Endodermal cell (in vitro differentiated cells): ENCODE results near the gene UQCC2. TPM values are rescaled to one million over a fixed set of nuclear protein-coding genes. Genes with fewer than 3 reads are reported as not detected.

Experiments used
- DNase-seq: peaks from one replicate; pipeline ENCODE4 v3.0.0-alpha.2; 2017
- H3K27ac ChIP-seq: 2 replicates; pipeline ENCODE4 v1.5.1; 2013; ENCODE audit warnings: mild to moderate bottlenecking, low read depth, low read length, moderate library complexity
- H3K27me3 ChIP-seq: 2 replicates; pipeline ENCODE4 v1.6.1; 2013; ENCODE audit warnings: mild to moderate bottlenecking, low read length, moderate library complexity; ENCODE audit not compliant: insufficient read depth, control insufficient read depth, poor library complexity, severe bottlenecking
- H3K36me3 ChIP-seq: 2 replicates; pipeline ENCODE4 v1.7.0; 2013; ENCODE audit warnings: mild to moderate bottlenecking, low read length, moderate library complexity; ENCODE audit not compliant: control insufficient read depth, insufficient read depth
- H3K4me1 ChIP-seq: one replicate; pipeline ENCODE4 v1.7.0; 2013; ENCODE audit warnings: low read length; ENCODE audit not compliant: control insufficient read depth, insufficient read depth
- H3K4me3 ChIP-seq: 2 replicates; pipeline ENCODE4 v1.5.1; 2013; ENCODE audit warnings: mild to moderate bottlenecking, low read length, moderate library complexity
- H3K9ac ChIP-seq: 2 replicates; pipeline ENCODE4 v1.6.1; 2013; ENCODE audit warnings: mild to moderate bottlenecking, low read length, moderate library complexity; ENCODE audit not compliant: poor library complexity, severe bottlenecking; ENCODE audit errors: extremely low read depth
- H3K9me3 ChIP-seq: 2 replicates; pipeline ENCODE4 v1.6.1; 2013; ENCODE audit warnings: mild to moderate bottlenecking, low read length, moderate library complexity; ENCODE audit not compliant: control insufficient read depth
- H3K27ac Mint-ChIP-seq: 2 replicates; pipeline ENCODE4 v1.8.0; 2020; ENCODE audit warnings: mixed read lengths
- H3K27me3 Mint-ChIP-seq: 2 replicates; pipeline ENCODE4 v1.8.0; 2021; ENCODE audit warnings: mild to moderate bottlenecking, mixed read lengths; ENCODE audit not compliant: insufficient read depth
- H3K36me3 Mint-ChIP-seq: 2 replicates; pipeline ENCODE4 v1.8.0; 2020; ENCODE audit warnings: low read depth, mixed read lengths
- H3K4me1 Mint-ChIP-seq: 2 replicates; pipeline ENCODE4 v1.8.0; 2020; ENCODE audit warnings: mixed read lengths
- H3K4me3 Mint-ChIP-seq: 2 replicates; pipeline ENCODE4 v1.8.0; 2020; ENCODE audit warnings: mild to moderate bottlenecking, moderate library complexity, mixed read lengths
- H3K9me3 Mint-ChIP-seq: 2 replicates; pipeline ENCODE4 v1.8.0; 2020; ENCODE audit warnings: mild to moderate bottlenecking, mixed read lengths
- WGBS, 2 experiments: methylation state at CpG; one replicate each; pipeline versions ENCODE4 v1.1.5 to v1.1.7; 2013; ENCODE audit warnings: missing lambda C conversion rate in 2 of 2, mixed read lengths in 1 of 2; ENCODE audit not compliant: insufficient coverage in 1 of 2, insufficient read length in 1 of 2; 5-methylcytosine and 5-hydroxymethylcytosine counted together
- total RNA-seq, 2 donors: library from RNA; stranded (reverse); fragmentation: NEBNext Ultra II Directional in 1 of 2; extraction: Animal tissue kit (Norgen Biotek cat#: 25700) in 1 of 2; gene quantifications; 2 replicates in 1 of 2; 3 replicates in 1 of 2; pipeline ENCODE4 v1.2.1, GENCODE V29; 2021
- TF ChIP-seq, protein P1 (sequence below): fragments of 200-600 bp; sonication (generic); conservative IDR thresholded peaks from 2 replicates; pipeline ENCODE4 v1.5.0; 2021; ENCODE audit warnings: antibody characterized with exemption, mild to moderate bottlenecking

Gene UQCC2
- total RNA-seq, 2 donors from 2014 or later = 120 to 174 TPM

DNA sequence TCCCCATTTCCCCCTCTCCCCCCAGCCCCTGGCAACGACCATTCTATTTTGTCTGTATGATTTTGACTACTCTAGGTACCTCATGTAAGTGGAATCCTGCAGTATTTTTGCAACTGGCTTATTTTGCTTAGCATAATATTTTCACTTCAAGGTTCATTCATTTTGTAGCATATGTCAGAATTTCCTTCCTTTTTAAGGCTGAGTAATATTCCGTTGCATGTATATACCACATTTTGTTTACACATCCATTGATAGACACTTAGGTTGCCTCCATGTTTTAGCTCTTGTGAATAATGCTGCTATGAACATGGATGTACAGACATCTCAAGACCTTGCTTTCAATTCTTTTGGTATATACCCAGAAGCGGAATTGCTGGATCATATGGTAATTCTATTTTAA lies 1.4 kb upstream of the UQCC2 start:
- H3K4me1 ChIP-seq = peaks cover 7% of the 10 kb centered on the region
- Mint-ChIP-seq H3K27ac (no peak overlapping the region), H3K4me3 (no peak overlapping the region), H3K36me3 (peaks cover 27% of the 10 kb centered on the region), H3K27me3 (no peaks in the 10 kb centered on the region), H3K9me3 (no peaks in the 10 kb centered on the region), H3K4me1 (peaks cover 22% of the 10 kb centered on the region)
- WGBS, 2 experiments = 93 to 94% methylated on average over 2 to 3 of the region's 3 CpGs
- no peak overlapping the region for H3K27ac ChIP-seq
- H3K9me3 ChIP-seq = no peaks in the 10 kb centered on the region
- H3K36me3 ChIP-seq = peaks cover 26% of the 10 kb centered on the region
- H3K4me3 ChIP-seq = no peak overlapping the region
- TF ChIP-seq, protein P1, sequence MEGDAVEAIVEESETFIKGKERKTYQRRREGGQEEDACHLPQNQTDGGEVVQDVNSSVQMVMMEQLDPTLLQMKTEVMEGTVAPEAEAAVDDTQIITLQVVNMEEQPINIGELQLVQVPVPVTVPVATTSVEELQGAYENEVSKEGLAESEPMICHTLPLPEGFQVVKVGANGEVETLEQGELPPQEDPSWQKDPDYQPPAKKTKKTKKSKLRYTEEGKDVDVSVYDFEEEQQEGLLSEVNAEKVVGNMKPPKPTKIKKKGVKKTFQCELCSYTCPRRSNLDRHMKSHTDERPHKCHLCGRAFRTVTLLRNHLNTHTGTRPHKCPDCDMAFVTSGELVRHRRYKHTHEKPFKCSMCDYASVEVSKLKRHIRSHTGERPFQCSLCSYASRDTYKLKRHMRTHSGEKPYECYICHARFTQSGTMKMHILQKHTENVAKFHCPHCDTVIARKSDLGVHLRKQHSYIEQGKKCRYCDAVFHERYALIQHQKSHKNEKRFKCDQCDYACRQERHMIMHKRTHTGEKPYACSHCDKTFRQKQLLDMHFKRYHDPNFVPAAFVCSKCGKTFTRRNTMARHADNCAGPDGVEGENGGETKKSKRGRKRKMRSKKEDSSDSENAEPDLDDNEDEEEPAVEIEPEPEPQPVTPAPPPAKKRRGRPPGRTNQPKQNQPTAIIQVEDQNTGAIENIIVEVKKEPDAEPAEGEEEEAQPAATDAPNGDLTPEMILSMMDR = no peak
- no peaks in the 10 kb centered on the region for H3K27me3 ChIP-seq
- H3K9ac ChIP-seq = no peak overlapping the region
- DNase-seq = no peak

DNA sequence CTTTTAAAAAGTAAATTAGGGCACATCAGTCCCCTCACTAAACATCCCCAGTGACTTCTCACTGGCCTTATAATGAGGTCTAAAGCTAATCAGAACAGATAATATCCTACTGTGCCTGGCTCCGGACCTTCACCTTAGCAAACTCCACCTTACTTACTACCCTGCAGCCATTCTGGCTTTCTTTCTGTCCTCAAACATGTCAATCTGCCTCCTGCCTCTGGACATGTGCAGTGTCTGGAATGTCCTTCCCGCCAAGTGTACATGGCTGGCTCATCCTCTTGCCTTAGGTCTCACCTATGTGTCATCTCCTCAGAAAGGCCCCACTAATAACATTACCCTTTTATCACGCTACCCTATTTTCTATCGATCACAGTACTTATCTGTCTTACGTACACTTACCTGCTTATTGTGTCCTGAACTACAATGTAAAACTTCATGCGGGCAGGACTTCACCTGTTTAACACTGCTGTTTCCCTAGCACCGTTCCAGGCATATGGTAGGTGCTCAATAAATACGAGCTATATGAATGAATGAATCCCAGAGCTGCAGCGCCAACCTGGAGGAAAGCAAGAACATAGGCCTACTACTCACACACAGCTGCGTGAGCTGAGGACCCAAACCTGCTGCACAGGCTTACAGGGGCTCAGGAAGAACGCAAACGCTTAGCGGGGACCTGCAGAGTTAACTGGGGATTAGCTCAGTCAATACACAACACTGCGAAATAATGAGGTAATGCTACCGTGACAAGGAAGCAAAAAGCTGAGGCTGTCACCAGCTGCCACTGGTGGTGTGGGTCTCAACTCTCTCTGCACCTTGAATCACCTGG lies 991 bp downstream of the UQCC2 start:
- Histone ChIP-seq H3K36me3 (peaks cover 43% of the 10 kb centered on the region), H3K4me1 (peaks cover 7% of the 10 kb centered on the region), H3K27me3 (no peaks in the 10 kb centered on the region), H3K4me3 (peak overlapping the region; percentile 82), H3K9ac (peak overlapping the region; percentile 92), H3K27ac (no peak overlapping the region), H3K9me3 (no peaks in the 10 kb centered on the region)
- TF ChIP-seq, protein P1 = no peak
- Mint-ChIP-seq H3K36me3 (peaks cover 43% of the 10 kb centered on the region), H3K27me3 (no peaks in the 10 kb centered on the region), H3K4me1 (peaks cover 12% of the 10 kb centered on the region), H3K9me3 (no peaks in the 10 kb centered on the region), H3K27ac (peak overlapping the region; percentile 99), H3K4me3 (peak overlapping the region; percentile 87)
- DNase-seq = no peak
- WGBS, 2 experiments = 86 to 94% methylated on average over 14 to 15 of the region's 15 CpGs

DNA sequence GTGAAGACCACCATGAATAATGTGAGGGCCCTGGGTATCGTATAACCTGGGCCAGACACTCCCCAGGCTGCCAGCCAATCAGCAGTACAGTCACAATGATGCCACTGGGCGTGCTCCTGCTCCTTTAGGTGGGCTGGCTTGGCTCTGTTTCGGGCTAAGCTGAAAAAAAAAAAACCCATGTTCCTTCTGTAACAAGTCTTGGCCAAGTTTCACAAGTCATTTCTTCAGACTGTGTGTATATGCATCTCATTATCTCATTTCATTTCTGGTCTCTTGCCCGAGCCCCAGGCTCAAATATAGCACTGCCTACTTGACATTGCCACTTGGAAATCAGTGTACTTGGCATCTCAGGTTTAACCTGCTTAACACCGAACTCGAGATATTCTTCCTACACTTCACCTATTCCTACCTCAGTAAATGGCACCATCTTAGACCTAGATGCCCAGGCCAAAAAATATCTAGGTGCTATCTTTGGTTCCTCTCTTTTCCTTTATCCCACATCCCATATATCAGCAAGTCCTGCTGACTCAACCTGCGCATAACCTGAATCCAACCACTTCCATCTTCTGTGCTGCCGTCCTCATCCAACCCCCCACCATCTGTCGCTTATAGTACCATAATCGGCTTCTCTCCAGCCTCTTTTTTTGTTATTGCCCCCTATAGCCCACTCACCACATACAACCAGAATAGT lies 1.8 kb downstream of the UQCC2 start:
- H3K36me3 Mint-ChIP-seq = peaks cover 43% of the 10 kb centered on the region
- no peak overlapping the region for H3K4me3 Mint-ChIP-seq
- TF ChIP-seq, protein P1 = no peak
- no peak overlapping the region for H3K27ac ChIP-seq
- H3K27ac Mint-ChIP-seq = no peak overlapping the region
- peak overlapping the region; percentile 82 for H3K4me3 ChIP-seq
- H3K27me3 ChIP-seq = no peaks in the 10 kb centered on the region
- H3K9me3 ChIP-seq = no peaks in the 10 kb centered on the region
- 95 to 97% methylated on average over 10 of the region's 10 CpGs for WGBS, 2 experiments
- H3K27me3 Mint-ChIP-seq = no peaks in the 10 kb centered on the region
- DNase-seq = no peak
- H3K9me3 Mint-ChIP-seq = no peaks in the 10 kb centered on the region
- peaks cover 43% of the 10 kb centered on the region for H3K36me3 ChIP-seq
- peak overlapping the region; percentile 92 for H3K9ac ChIP-seq
- peaks cover 7% of the 10 kb centered on the region for H3K4me1 ChIP-seq
- H3K4me1 Mint-ChIP-seq = peaks cover 12% of the 10 kb centered on the region
